DMS79 treated with DMSO at 0.1 percent for 48 hours (cell line): ENCODE results near the gene UGT1A7.
"Not testable (repeated sequence)": the region's sequence is repeated elsewhere in the genome, so short reads cannot be mapped to it uniquely, and the experiment has no call there.

Source experiments
- DNase-seq: peaks from one replicate; lab custom pipeline; 2025; lab: John Stamatoyannopoulos, UW

UGT1A7 gene

DNA sequence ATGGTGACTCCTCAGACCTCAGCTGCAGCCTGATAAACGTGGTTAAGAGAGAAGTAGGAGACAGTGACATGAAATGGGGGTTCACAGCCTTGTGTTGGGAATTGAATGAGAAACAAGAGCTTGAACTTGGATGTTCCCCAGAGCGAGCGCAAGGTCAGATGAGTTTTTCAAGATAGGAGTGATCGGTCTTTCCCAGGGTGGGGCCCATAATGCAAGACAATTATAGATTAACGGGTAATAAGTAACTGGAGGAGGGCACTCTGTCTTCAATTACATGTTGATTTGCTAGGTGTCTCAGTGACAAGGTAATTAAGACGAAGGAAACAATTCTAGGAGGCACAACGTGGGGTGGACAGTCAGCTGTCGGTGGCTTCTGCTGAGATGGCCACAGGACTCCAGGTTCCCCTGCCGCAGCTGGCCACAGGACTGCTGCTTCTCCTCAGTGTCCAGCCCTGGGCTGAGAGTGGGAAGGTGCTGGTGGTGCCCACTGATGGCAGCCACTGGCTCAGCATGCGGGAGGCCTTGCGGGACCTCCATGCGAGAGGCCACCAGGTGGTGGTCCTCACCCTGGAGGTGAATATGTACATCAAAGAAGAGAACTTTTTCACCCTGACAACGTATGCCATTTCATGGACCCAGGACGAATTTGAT, 31.0 kb downstream of the UGT1A7 start, which contains the start of gene UGT1A5:
Gene UGT1A5 (plus strand): TSS at position 297 of the 651 bp plus-strand sequence. CDS start 85 bp downstream, at position 382.
- DNase-seq, result no peak

DNA sequence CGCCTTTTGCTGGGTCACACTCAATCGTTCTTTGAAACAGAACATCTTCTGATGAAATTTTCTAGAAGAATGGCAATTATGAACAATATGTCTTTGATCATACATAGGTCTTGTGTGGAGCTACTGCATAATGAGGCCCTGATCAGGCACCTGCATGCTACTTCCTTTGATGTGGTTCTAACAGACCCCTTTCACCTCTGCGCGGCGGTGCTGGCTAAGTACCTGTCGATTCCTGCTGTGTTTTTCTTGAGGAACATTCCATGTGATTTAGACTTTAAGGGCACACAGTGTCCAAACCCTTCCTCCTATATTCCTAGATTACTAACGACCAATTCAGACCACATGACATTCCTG, 31.5 kb downstream of the UGT1A7 start:
- DNase-seq, result no peak

DNA sequence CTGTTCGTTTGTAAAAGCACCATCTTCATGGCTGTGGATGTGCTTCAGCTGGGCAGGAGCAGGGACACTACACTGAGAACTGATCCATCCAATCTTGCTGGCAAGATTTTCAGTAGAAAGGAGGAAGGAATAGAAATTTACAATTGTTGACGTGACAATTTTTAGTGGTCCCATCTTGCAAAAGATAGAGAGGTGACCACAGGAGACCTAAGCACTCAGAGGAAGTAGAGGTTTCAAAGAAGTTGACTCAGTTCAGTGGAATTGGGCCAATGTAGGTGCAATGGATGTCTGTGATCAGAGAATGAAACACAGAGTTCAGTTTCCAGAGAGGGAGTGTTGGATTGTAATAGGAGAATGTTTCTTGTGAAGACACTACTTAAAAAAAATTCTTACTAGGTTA, 32.4 kb downstream of the UGT1A7 start:
- DNase-seq, result no peak

DNA sequence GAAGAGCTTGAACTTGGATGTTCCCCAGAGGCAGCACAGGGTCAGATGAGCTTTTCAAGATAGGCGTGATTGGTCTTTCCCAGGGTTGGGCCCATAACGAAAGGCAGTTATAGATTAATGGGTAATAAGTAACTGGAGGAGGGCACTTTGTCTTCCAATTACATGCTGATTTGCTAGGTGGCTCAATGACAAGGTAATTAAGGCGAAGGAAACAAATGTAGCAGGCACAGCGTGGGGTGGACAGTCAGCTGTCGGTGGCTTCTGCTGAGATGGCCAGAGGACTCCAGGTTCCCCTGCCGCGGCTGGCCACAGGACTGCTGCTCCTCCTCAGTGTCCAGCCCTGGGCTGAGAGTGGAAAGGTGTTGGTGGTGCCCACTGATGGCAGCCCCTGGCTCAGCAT, 36.9 kb downstream of the UGT1A7 start, which contains the start of gene UGT1A4:
Gene UGT1A4 (plus strand): TSS at position 185 of the 400 bp plus-strand sequence. CDS start 85 bp downstream, at position 270.
- DNase-seq, result no peak

DNA sequence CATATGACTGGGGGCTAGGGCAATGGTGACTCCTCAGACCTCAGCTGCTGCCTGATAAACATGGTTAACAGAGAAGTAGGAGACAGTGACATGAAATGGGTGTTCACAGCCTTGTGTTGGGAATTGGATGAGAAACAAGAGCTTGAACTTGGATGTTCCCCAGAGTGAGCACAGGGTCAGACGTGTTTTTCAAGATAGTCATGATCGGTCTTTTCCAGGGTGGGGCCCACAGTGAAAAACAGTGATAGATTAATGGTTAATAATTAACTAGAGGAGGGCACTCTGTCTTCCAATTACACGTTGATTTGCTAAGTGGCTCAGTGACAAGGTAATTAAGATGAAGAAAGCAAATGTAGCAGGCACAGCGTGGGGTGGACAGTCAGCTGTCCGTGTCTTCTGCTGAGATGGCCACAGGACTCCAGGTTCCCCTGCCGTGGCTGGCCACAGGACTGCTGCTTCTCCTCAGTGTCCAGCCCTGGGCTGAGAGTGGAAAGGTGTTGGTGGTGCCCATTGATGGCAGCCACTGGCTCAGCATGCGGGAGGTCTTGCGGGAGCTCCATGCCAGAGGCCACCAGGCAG, 47.1 kb downstream of the UGT1A7 start, which contains the start of gene UGT1A3:
Gene UGT1A3 (plus strand): TSS at position 320 of the 579 bp plus-strand sequence. CDS start 85 bp downstream, at position 405.
- DNase-seq, result no peak

DNA sequence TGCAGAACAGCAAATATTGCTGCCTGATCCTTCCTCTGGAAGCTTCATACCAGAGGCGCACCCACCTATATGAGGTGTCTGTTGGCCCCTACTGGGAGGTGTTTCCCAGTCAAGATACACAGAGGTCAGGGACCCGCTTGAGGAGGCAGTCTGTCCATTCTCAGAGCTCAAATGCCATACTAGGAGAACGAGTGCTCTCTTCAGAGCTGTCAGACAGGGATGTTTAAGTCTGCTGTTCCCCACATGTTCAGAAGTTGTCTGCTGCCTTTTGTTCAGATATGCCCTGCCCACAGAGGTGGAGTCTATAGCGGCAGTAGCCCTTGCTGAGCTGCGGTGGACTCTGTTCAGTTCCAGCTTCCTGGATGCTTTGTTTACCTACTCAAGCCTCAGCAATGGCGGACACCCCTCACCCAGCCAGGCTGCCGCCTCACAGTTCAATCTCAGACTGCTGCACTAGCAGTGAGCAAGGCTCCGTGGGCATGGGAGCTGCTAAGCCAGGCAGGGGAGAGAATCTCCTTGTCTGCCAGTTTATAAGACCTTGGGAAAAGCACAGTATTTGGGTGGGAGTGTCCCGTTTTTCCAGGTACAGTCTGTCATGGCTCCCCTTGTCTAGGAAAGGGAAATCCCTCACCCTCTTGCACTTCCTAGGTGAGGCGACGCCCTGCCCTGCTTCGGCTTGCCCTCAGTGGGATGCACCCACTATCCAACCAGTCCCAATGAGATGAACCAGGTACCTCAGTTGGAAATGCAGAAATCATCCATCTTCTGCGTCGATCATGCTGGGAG, 55.4 kb downstream of the UGT1A7 start:
- DNase-seq, result not testable (repeated sequence)

DNA sequence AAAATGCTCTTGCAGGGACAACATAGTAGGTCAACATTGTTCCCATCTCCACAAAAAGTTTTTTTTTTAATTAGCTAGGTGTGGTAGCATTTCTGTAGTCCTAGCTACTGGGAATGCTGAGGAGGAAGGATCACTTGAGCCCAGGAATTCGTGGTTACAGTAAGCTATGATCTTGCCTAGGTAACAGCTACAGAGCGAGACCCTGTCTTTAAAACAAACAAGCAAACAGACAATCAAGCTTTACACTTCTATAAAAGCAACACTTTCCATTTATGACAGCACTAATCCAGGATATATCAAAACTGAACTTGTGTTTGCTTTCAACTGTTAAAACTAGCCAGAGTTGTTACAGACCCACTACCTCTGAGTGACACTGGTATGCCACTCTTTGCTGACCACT, 59.2 kb downstream of the UGT1A7 start:
- no peak for DNase-seq

DNA sequence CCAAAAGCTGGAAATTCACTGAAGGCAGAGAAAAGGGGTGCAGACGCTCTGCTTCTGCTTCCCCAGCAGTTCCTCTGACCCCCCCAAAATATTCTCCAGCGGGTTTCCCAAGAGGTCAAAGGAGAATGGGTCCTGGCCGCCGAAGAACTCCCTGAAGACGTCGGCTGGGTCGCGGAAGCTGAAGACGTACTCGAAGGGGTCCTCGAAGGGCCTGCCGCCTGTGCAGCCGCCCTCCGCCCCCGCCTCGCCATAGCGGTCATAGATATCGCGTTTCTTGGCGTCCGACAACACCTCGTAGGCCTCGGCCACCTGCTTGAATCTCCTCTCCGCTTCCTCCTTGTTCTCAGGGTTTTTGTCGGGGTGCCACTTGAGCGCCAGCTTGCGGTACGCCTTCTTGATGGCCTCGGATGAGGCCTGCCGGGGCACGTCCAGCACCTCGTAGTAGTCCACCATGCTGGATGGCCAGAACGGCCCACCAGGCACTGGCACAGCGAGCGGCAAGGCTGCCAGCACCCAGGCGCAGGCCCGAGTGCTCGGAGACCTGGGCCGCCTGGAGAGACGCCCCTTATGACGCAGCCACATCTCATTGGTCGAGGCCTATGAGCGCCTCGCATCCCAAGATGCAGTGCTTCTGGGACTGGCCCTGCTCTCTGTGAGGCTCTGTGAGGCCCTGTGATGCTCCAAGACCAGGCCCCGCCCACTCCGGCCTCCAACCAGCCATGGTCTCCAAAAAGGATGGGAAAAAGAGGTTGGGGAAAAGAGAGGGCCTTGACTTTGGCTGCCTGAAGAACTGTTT, 62.0 kb downstream of the UGT1A7 start:
- DNase-seq, result no peak

DNA sequence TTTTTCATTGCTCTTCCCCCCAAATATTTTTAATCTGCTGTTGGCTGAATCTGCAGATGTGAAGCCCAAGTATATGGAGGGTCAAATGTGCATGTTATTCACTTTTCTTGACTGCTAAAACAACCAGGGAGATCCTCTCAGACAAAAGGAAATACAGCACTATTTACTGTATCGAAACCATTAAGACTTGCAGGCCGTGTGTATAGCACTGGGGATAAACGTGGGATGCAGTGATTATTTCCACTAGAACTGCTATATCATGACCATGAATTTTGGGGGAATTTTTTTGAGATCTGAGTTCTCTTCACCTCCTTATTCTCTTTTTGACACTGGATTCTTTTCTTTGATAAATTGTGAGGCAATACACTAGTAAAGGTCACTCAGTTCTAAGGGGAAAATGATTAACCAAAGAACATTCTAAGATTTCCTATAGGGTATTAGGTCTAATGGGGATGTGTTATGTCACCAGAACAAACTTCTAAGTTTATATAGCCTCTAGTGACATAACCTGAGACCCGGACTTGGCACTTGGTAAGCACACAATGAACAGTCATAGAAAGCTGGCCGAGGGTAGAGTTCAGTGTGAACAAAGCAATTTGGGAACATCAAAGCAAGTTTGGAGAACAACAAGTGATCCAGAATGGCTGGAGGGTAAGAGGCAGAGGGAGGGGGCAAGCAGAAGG, 63.5 kb downstream of the UGT1A7 start:
- DNase-seq, result no peak

DNA sequence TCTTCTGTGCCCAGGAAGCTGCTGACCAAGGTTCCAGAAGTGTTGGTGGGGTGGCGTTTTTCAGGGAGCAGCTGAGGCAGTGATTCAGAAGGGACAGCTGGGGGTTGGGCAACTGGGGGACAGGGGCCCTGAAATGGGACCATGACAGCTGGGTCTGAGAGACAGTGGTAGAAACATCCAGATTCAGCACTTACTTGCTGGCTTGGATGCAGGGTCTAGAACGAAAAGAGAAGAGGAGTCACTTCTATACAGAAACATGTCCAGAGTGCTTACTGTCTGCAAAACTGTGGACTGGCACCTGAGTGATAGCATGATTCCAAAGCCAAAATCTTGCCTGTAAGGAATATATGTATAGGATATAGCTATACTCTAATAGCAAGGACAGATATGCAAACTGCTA, 64.1 kb downstream of the UGT1A7 start:
- not testable (repeated sequence) for DNase-seq

DNA sequence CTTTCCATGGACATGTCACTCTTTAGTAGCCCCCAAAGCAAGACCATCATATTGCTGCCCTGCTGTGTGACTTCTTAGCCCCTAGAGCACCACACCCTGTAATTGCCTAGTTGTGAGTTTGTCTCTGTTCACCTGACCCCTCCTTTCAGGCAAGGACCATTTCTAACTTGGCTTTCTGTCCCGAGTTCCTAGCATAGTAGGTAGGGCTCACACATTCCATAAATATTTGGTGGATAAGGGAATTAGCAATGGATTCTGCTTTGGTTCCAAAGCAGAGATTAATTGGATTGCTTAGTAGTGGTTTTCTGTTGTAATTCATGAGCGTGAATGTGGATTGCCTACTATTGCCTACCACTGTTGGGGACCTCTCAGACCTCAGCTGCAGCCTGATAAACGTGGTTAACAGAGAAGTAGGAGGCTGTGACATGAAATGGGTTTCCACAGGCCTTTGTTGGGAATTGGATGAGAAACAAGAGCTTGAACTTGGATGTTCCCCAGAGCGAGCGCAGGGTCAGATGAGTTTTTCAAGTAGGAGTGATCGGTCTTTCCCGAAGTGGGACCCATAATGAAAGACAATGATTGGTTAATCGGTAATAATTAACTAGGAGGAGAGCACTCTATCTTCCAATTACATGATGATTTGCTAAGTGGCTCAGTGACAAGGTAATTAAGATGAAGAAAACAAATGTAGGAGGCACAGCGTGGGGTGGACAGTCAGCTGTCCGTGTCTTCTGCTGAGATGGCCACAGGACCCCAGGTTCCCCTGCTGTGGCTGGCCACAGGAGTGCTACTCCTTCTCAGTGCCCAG, 65.0 kb downstream of the UGT1A7 start:
- no peak for DNase-seq

DNA sequence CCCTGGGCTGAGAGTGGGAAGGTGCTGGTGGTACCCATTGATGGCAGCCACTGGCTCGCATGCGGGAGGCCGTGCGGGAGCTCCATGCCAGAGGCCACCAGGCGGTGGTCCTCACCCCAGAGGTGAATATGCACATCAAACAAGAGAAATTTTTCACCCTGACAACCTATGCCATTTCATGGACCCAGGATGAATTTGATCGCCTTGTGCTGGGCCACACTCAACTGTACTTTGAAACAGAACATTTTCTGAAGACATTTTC, 65.5 kb downstream of the UGT1A7 start:
- no peak for DNase-seq

DNA sequence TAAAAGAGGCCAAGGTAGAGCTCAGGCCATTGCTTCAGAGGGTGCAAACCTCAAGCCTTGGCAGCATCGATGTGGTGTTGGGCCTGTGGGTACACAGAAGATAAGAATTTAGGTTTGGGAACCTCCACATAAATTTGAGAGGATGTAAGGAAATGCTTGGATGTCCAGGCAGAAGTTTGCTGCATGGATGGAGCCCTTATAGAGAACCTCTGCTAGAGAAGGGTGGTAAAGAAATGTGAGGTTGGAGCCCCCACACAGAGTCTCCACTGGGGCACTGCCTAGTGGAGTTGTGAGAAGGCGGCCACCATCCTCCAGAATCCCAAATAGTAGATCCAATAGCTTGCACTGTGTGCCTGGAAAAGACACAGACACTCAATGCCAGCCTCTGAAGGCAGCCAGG, 69.0 kb downstream of the UGT1A7 start:
- DNase-seq, result not testable (repeated sequence)

DNA sequence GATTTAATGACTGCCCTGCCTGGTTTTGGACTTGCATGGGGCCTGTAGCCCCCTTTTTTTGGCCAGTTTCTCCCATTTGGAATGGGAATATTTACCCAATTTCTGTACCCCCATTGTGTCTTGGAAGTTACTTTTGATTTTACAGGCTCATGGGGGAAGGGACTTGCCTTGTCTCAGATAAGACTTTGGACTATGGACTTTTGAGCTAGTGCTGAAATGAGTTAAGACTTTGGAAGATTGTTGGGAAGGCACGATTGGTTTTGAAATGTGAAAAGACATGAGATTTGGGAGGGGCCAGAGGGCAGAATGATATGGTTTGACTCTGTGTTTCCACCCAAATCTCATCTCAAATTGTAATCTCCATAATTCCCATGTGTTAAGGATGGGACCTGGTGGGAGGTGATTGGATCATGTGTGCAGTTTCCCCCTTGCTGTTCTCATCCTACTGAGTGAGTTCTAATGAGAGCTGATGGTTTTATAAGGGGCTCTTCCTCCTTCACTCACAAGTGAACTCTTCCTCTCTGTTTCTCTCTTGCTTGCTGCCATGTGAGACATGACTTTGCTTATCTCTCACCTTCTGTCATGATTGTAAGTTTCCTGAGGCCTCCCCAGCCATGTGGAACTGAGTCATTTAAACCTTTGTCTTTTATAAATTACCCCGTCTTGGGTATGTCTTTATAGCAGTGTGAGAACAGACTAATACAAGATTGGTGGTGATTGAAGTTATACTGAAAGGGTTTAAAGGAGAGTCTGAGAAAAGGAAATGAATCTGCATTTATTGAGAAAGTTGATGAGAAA, 69.7 kb downstream of the UGT1A7 start:
- DNase-seq, result not testable (repeated sequence)

DNA sequence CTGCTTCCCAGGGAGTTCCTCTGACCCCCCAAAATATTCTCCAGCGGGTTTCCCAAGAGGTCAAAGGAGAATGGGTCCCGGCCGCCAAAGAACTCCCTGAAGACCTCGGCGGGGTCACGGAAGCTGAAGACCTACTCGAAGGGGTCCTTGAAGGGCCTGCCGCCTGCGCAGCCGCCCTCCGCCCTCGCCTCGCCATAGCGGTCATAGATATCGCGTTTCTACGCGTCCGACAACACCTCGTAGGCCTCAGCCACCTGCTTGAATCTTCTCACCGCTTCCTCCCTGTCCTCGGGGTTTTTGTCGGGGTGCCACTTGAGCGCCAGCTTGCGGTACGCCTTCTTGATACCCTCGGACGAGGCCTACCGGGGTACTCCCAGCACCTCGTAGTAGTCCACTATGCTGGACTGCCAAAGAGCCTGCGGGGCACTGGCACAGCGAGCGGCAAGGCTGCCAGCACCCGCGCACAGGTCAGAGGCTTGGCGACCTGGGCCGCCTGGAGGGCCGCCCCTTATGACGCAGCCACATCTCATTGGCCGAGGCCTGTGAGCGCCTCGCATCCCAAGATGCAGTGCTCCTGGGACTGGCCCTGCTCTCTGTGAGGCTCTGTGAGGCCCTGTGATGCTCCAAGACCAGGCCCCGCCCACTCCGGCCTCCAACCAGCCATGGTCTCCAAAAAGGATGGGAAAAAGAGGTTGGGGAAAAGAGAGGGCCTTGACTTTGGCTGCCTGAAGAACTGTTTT, 73.3 kb downstream of the UGT1A7 start:
- no peak for DNase-seq

DNA sequence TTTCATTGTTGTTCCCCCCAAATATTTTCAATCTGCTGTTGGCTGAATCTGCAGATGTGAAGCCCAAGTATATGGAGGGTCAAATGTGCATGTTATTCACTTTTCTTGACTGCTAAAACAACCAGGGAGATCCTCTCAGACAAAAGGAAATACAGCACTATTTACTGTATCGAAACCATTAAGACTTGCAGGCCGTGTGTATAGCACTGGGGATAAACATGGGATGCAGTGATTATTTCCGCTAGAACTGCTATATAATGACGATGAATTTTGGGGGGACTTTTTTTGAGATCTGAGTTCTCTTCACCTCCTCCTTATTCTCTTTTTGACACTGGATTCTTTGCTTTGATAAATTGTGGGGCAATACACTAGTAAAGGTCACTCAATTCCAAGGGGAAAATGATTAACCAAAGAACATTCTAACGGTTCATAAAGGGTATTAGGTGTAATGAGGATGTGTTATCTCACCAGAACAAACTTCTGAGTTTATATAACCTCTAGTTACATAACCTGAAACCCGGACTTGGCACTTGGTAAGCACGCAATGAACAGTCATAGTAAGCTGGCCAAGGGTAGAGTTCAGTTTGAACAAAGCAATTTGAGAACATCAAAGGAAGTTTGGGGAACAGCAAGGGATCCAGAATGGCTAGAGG, 74.9 kb downstream of the UGT1A7 start:
- no peak for DNase-seq

DNA sequence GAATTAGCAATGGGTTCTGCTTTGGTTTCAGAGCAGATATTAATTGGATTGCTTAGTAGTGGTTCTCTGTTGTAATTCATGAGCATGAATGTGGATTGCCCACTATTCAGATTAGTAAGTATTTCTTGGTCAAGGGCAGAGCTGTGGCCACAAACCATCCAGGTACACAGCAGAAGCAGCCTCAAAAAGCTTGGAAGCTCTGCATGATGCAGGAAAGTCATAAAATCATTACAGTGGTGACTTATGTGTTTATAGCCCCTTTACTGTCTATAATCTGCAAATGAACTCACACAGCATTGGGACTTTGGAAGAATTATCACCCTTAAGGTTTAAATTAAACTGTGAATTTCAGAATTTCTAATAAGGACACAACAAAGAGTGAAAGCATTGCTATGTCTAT, 76.4 kb downstream of the UGT1A7 start:
- DNase-seq, result no peak

DNA sequence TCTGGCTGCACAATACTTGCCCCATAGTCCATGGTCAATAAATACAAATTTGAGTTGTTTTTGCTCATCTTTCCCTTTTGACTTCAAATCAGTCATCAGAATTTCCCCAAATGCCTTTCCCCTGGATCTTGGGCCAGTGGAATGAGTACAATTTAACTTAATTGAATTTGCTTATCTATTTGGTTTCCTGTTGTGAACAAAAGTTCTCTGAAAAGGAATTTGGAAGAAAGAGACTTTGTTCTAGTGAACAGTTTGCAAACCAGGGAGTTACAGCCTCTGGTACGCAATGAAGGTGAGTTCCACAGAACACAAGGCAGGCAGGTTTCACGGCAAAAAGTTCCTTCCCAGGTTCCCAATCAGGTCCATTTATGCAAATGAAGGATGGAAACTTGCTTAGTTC, 77.1 kb downstream of the UGT1A7 start:
- no peak for DNase-seq

DNA sequence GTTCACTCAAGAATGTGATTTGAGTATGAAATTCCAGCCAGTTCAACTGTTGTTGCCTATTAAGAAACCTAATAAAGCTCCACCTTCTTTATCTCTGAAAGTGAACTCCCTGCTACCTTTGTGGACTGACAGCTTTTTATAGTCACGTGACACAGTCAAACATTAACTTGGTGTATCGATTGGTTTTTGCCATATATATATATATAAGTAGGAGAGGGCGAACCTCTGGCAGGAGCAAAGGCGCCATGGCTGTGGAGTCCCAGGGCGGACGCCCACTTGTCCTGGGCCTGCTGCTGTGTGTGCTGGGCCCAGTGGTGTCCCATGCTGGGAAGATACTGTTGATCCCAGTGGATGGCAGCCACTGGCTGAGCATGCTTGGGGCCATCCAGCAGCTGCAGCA, 78.3 kb downstream of the UGT1A7 start, which contains the start of gene UGT1A1:
Gene UGT1A1 (plus strand): TSS at position 228 of the 400 bp plus-strand sequence. CDS start 18 bp downstream, at position 246.
- no peak for DNase-seq
